B cell (primary cell): ENCODE data around the gene MTHFSD. TPM values are rescaled to one million over a fixed set of nuclear protein-coding genes. Genes with fewer than 3 reads are reported as not detected.

Experiments used
- ATAC-seq: fragments of 200-7000 bp; cut with Tn5 transposase; one replicate; pipeline ENCODE4 v1.10.0; 2021; ENCODE audit warnings: low read depth, mild to moderate bottlenecking, moderate number of reproducible peaks, moderate library complexity
- CTCF ChIA-PET: fragments of 350-600 bp; sonication (Branson Sonifier 250); formaldehyde crosslinking; loops from one replicate; lab custom pipeline; 2021; ENCODE audit warnings: antibody characterized with exemption, inconsistent platforms; lab: Charles Lee
- POLR2A ChIA-PET: fragments of 350-600 bp; sonication (Branson Sonifier 250); formaldehyde crosslinking; loops from one replicate; lab custom pipeline; 2021; ENCODE audit warnings: antibody characterized with exemption; lab: Charles Lee
- DNase-seq: peaks from one replicate; pipeline ENCODE4 v3.0.0; 2013
- H2AFZ ChIP-seq: 2 replicates; pipeline ENCODE4 v1.6.1; 2012; ENCODE audit warnings: mild to moderate bottlenecking, low read depth, low read length; ENCODE audit not compliant: insufficient read depth, poor library complexity, severe bottlenecking
- H3K27ac ChIP-seq, 2 donors: 1 replicate in 1 of 2; 2 replicates in 1 of 2; pipeline ENCODE4 v1.5.1; 2012 to 2013; ENCODE audit warnings: low read length in 2 of 2, mild to moderate bottlenecking in 2 of 2, moderate library complexity in 1 of 2
- H3K27me3 ChIP-seq, 4 experiments: fragments of 200-600 bp in 1 of 4; sonication (generic) in 1 of 4; replicated peaks in 1 of 4; 1 replicate in 2 of 4; 2 replicates in 2 of 4; pipeline versions ENCODE4 v1.6.1 to v1.7.0; 2013 to 2016; ENCODE audit warnings: low read length in 3 of 4, mild to moderate bottlenecking in 2 of 4, mixed read lengths in 1 of 4, moderate library complexity in 1 of 4; ENCODE audit not compliant: insufficient read depth in 4 of 4, control insufficient read depth in 3 of 4; ENCODE audit errors: control extremely low read depth in 1 of 4
- H3K36me3 ChIP-seq, 2 experiments: replicated peaks in 1 of 2; 1 replicate in 1 of 2; 2 replicates in 1 of 2; pipeline versions ENCODE4 v1.6.1 to v1.7.1; 2013; ENCODE audit warnings: low read length in 1 of 2; ENCODE audit not compliant: insufficient read depth in 2 of 2, control insufficient read depth in 1 of 2; ENCODE audit errors: control extremely low read depth in 1 of 2, extremely low read depth in 1 of 2
- H3K4me1 ChIP-seq, 2 donors: fragments of 200-600 bp in 1 of 2; sonication (generic) in 1 of 2; 1 replicate in 1 of 2; 2 replicates in 1 of 2; pipeline versions ENCODE4 v1.5.1 to v1.6.1; 2013 to 2017; ENCODE audit warnings: low read length in 2 of 2; ENCODE audit not compliant: control insufficient read depth in 2 of 2, insufficient read depth in 2 of 2
- H3K4me2 ChIP-seq: replicated peaks from 2 replicates; pipeline ENCODE3; 2012; ENCODE audit warnings: mild to moderate bottlenecking, low read depth, low read length; ENCODE audit not compliant: poor library complexity, severe bottlenecking
- H3K4me3 ChIP-seq, 5 experiments: fragments of 200-600 bp in 1 of 5; sonication (generic) in 1 of 5; 1 replicate in 3 of 5; 2 replicates in 2 of 5; pipeline versions ENCODE4 v1.5.1 to v1.7.0; 2011 to 2016; ENCODE audit warnings: low read length in 4 of 5, mild to moderate bottlenecking in 4 of 5, low read depth in 2 of 5, control low read depth in 1 of 5, moderate library complexity in 1 of 5; ENCODE audit not compliant: insufficient read depth in 1 of 5; ENCODE audit errors: control extremely low read depth in 1 of 5, extremely low read depth in 1 of 5
- H3K79me2 ChIP-seq: fragments of 200-600 bp; sonication (generic); one replicate; pipeline ENCODE4 v1.6.0; 2016; ENCODE audit warnings: low read length; ENCODE audit not compliant: control insufficient read depth, insufficient read depth
- H3K9ac ChIP-seq: fragments of 200-600 bp; sonication (generic); 2 replicates; pipeline ENCODE4 v1.6.1; 2017; ENCODE audit warnings: mild to moderate bottlenecking, low read length, moderate library complexity
- H3K9me3 ChIP-seq, 3 donors: one replicate each; pipeline versions ENCODE4 v1.6.1 to v1.7.1; 2013; ENCODE audit warnings: low read length in 2 of 3; ENCODE audit not compliant: control insufficient read depth in 2 of 3, insufficient read depth in 1 of 3; ENCODE audit errors: control extremely low read depth in 1 of 3
- H4K20me1 ChIP-seq: 2 replicates; pipeline ENCODE4 v1.6.0; 2012; ENCODE audit warnings: mild to moderate bottlenecking, low read length; ENCODE audit not compliant: insufficient read depth, control insufficient read depth, poor library complexity, severe bottlenecking
- H3K27ac Mint-ChIP-seq: one replicate; pipeline ENCODE4 v1.8.0; 2021; ENCODE audit warnings: mixed read lengths
- H3K27me3 Mint-ChIP-seq: one replicate; pipeline ENCODE4 v1.8.0; 2021; ENCODE audit warnings: mixed read lengths
- H3K4me1 Mint-ChIP-seq: one replicate; pipeline ENCODE4 v1.8.0; 2021; ENCODE audit warnings: mixed read lengths
- H3K4me3 Mint-ChIP-seq: one replicate; pipeline ENCODE4 v1.8.0; 2021; ENCODE audit warnings: mixed read lengths
- H3K9me3 Mint-ChIP-seq: one replicate; pipeline ENCODE4 v1.8.0; 2022; ENCODE audit warnings: mixed read lengths; ENCODE audit not compliant: insufficient read depth
- EZH2 ChIP-seq: IDR thresholded peaks from 2 replicates; pipeline ENCODE4 v1.6.1; 2012; ENCODE audit warnings: borderline replicate concordance, low read depth, mild to moderate bottlenecking, moderate library complexity, low read length; ENCODE audit not compliant: insufficient read depth, poor library complexity, severe bottlenecking
- WGBS: methylation state at CpG from one replicate; pipeline ENCODE4 v1.1.5; 2013; ENCODE audit warnings: missing lambda C conversion rate; ENCODE audit not compliant: insufficient coverage; 5-methylcytosine and 5-hydroxymethylcytosine counted together
- intact Hi-C: fragments of 100-400 bp; cut with micrococcal nuclease; formaldehyde crosslinking; loops from one replicate; pipeline ENCODE4 v1.10.0; 2022
- polyA plus RNA-seq: library from polyadenylated mRNA; depleted of rRNA; stranded (reverse); fragments of >200 nt; gene quantifications from 2 replicates; pipeline ENCODE4 v1.2.3, GENCODE V29; 2012
- total RNA-seq, 2 donors: library from RNA; stranded (reverse); fragments of 120-200 nt in 1 of 2; gene quantifications; 1 replicate in 1 of 2; 2 replicates in 1 of 2; pipeline versions ENCODE4 v1.2.3 to v1.2.4, GENCODE V29; 2013 to 2022
- TF ChIP-seq, protein P1 (sequence below): fragments of 200-600 bp; IDR thresholded peaks from one replicate; pipeline ENCODE4 v1.8.0; 2022; ENCODE audit warnings: antibody characterized with exemption, mild to moderate bottlenecking

Gene MTHFSD
- total and polyA plus RNA-seq, 2 donors (not counting 1 experiment from before 2014, with no cell fraction given), result 21.5 to 42.0 TPM

DNA sequence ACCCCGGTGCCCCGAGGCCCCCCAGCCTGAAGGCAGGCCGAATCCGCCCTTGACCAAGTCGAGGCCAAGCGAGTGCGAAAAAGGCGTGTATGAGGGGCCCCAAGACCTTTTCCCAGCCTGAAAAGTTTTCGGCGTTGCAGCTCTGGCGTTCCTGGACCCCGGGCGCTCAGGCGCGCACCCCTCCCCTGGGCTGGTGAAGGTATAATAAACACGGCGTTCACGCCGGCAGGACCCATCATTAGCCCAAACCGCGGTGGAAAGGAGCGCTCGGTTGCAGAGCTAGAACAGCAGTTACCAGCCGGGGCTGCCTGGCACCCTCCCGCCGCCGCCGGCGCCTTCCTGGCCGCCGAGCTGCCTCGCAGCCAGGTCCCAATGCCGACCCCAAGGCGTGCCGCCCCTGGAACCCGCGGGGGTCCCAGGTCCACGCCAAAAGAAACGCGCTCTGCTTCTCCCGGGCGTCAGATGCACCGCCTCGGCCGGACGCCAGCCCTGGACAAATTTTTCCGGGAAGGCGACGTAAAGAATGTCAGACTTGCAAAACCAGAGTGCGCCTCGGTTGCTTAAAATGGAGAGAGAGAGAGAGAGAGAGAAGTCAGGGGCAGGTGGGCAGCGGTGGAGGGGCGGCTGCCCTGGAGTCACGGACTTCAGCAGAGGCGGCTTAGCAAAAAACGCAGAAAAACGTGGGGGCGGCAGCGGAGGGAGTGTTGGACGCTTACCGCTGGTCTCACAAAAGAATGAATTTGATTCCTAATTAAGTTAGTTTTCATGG, 56.2 kb downstream of the MTHFSD start:
- intact Hi-C loops, result loop anchor here (5.0 kb wide), 1 partner anchor 582 kb away; no protein-coding TSS in a partner anchor
- peaks cover 60% of the 10 kb centered on the region for H3K27me3 Mint-ChIP-seq
- DNase-seq, result no peak
- no peak overlapping the region for H2AFZ ChIP-seq
- TF ChIP-seq EZH2, result no peak
- TF ChIP-seq, protein P1, sequence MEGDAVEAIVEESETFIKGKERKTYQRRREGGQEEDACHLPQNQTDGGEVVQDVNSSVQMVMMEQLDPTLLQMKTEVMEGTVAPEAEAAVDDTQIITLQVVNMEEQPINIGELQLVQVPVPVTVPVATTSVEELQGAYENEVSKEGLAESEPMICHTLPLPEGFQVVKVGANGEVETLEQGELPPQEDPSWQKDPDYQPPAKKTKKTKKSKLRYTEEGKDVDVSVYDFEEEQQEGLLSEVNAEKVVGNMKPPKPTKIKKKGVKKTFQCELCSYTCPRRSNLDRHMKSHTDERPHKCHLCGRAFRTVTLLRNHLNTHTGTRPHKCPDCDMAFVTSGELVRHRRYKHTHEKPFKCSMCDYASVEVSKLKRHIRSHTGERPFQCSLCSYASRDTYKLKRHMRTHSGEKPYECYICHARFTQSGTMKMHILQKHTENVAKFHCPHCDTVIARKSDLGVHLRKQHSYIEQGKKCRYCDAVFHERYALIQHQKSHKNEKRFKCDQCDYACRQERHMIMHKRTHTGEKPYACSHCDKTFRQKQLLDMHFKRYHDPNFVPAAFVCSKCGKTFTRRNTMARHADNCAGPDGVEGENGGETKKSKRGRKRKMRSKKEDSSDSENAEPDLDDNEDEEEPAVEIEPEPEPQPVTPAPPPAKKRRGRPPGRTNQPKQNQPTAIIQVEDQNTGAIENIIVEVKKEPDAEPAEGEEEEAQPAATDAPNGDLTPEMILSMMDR, result no peak
- no peak for ATAC-seq
- peaks cover 0 to 17% of the 10 kb centered on the region in 2 donors for H3K4me1 ChIP-seq
- no peak overlapping the region for H3K4me2 ChIP-seq
- ChIA-PET CTCF (no interaction called here), POLR2A (no interaction called here)
- no peaks in the 10 kb centered on the region for H3K79me2 ChIP-seq
- H3K9me3 Mint-ChIP-seq, result no peaks in the 10 kb centered on the region
- no peaks in the 10 kb centered on the region for H3K36me3 ChIP-seq
- H3K27me3 ChIP-seq, result peaks cover 0 to 92% (median 59%) of the 10 kb centered on the region in 4 experiments
- no peaks in the 10 kb centered on the region for H3K4me1 Mint-ChIP-seq
- WGBS, result 6% methylated on average over 59 of the region's 61 CpGs
- peaks cover 0 to 22% (median 0%) of the 10 kb centered on the region in 3 donors for H3K9me3 ChIP-seq
- no peak overlapping the region for H3K27ac ChIP-seq
- H3K4me3 ChIP-seq, result no peak overlapping the region
- H3K4me3 Mint-ChIP-seq, result no peak overlapping the region
- H4K20me1 ChIP-seq, result no peaks in the 10 kb centered on the region
- H3K9ac ChIP-seq, result no peak overlapping the region
- no peak overlapping the region for H3K27ac Mint-ChIP-seq

DNA sequence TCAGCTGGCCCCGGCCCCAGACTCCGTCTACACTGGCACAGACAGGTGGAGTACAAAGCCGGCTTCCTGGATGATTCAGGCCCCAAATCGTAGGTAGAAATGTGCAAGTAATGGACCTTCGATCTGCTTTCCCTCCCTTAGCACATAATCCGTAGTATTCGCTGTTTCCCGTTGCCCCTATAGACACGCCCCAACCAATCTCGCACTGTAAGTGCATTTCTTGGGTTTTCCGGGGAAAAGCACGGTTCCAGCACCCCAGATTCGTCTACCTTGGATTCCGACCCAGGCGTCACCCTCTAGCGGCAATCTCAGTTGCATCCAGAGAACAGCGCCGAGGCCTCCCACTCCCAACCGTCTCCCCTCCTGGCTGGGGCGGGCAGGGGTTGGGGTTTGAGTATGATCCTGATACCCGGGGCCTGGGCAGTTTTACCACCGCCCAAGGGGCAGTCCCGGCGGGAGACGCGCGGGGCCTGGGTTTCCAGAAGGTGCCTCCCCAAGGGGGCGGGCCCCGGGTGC, 56.8 kb downstream of the MTHFSD start:
- peaks cover 0 to 90% (median 58%) of the 10 kb centered on the region in 4 experiments for H3K27me3 ChIP-seq
- H3K27ac ChIP-seq, result no peak overlapping the region
- no peaks in the 10 kb centered on the region for H3K36me3 ChIP-seq
- H3K4me1 Mint-ChIP-seq, result no peaks in the 10 kb centered on the region
- no peak overlapping the region for H3K4me3 Mint-ChIP-seq
- H3K27ac Mint-ChIP-seq, result no peak overlapping the region
- H3K9me3 Mint-ChIP-seq, result no peaks in the 10 kb centered on the region
- peaks cover 0 to 17% of the 10 kb centered on the region in 2 donors for H3K4me1 ChIP-seq
- ChIA-PET CTCF (no interaction called here), POLR2A (no interaction called here)
- intact Hi-C loops, result loop anchor here (5.0 kb wide), 1 partner anchor 581 kb away; no protein-coding TSS in a partner anchor
- ATAC-seq, result no peak
- no peak overlapping the region for H3K9ac ChIP-seq
- H3K79me2 ChIP-seq, result no peaks in the 10 kb centered on the region
- no peak overlapping the region for H3K4me3 ChIP-seq
- no peaks in the 10 kb centered on the region for H4K20me1 ChIP-seq
- peaks cover 0 to 22% (median 0%) of the 10 kb centered on the region in 3 donors for H3K9me3 ChIP-seq
- no peak for DNase-seq
- H3K4me2 ChIP-seq, result no peak overlapping the region
- no peak overlapping the region for H2AFZ ChIP-seq
- H3K27me3 Mint-ChIP-seq, result peaks cover 60% of the 10 kb centered on the region
- 14% methylated on average over 27 of the region's 29 CpGs for WGBS
- TF ChIP-seq, protein P1, result no peak
- TF ChIP-seq EZH2, result no peak
